NCI-H526 (cell line): ENCODE data around the gene TBC1D4.
"Not testable (repeated sequence)": the region's sequence is repeated elsewhere in the genome, so short reads cannot be mapped to it uniquely, and the experiment has no call there.

ENCODE experiments used
- DNase-seq, 2 experiments: peaks; one replicate each; lab custom pipeline; 2025; lab: John Stamatoyannopoulos, UW

The TBC1D4 gene

GRCh38 chr13:75360170-75360569, 121.8 kb downstream of the TBC1D4 start:
- DNase-seq, result no peak

DNA sequence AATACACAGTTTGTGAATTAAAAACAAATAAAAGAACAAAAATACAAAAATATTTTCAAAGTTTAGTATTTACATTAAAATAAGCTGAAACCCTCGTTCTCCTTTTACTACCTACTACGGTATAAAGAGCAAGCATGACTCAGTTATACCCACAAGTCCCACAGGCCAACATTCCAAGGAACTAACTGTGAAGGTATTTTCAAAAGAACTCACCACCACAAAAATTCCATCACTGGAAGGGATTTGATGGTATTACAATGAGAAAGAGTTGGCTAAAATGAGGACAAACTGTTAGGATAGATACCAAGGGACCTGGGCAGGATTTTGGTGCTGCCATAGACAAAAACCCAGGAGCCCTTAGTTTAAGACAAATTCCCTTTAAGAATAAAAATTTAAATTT, 122.7 kb downstream of the TBC1D4 start:
- no peak for DNase-seq

GRCh38 chr13:75357576-75358289, 124.2 kb downstream of the TBC1D4 start:
- peak; percentile 32 to 61 for DNase-seq

GRCh38 chr13:75356421-75356820, 125.5 kb downstream of the TBC1D4 start:
- DNase-seq, result no peak

GRCh38 chr13:75355609-75356008, 126.4 kb downstream of the TBC1D4 start:
- DNase-seq, result no peak

DNA sequence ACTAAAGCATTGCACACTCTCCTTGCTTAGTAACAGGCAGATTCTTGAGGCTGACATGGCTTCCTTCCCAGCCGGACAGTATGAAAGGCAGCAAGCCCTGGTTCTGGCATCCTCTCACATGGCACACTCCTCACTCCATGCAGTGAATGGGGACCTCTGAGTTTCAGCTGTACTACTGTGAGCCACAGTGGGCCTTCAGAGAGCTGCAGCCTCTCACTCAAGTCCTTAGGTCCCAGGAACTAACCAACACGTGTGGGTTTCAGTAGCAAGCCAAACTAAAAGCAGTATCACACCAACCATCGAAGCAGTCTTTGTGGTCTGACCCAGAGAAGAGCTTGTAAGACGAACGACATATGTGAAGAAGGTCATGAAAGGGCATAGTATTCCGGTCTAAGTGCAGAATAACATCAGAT, 128.2 kb downstream of the TBC1D4 start:
- no peak for DNase-seq

DNA sequence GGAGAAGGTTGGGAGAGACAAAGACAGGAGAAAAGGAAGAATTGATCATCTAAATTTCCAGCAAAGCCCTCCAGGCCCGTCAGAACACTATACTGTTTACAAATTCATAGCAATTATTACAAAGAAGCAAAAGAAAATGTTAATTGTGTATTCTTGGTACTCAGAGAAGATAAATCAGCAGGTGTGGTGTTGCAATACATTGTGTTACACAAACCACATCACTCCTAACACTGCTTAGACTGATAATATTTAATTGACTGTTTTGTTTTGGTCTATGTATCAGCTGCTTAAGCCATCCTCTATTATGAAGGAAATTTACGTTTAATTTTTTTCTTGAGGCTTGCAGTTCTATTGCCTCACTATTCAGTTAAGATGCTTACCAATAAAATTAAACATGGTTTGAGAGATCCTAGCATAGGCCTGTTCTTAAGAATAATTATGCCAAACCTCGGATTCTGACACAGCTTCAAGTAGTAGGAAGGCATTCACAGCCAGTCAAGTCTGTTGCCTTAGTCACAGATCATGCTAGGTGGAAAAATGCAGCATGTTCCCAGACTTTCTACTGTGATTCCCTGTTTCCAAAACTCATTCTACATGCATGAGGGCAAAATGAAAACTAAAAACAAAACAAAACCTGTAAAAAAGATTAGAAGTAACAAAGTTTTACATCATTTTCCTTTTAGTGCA, 129.2 kb downstream of the TBC1D4 start:
- DNase-seq, result no peak

DNA sequence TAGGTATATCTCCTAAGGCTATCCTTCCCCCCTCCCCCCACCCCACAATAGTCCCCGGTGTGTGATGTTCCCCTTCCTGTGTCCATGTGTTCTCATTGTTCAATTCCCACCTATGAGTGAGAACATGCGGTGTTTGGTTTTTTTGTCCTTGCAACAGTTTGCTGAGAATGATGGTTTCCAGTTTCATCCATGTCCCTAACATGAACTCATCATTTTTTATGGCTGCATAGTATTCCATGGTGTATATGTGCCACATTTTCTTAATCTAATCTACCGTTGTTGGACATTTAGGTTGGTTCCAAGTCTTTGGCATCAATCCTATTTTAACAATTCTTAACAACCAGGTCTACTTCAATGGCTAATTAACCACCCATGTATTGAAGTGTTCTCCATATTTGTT, 130.4 kb downstream of the TBC1D4 start:
- DNase-seq, result not testable (repeated sequence)

GRCh38 chr13:75347925-75348324, 134.0 kb downstream of the TBC1D4 start:
- DNase-seq, result no peak

- no peak for DNase-seq
These were observed 134.5 kb downstream of the TBC1D4 start for GRCh38 chr13:75347457-75347856.

GRCh38 chr13:75345193-75345592, 136.8 kb downstream of the TBC1D4 start:
- DNase-seq, result no peak

GRCh38 chr13:75341028-75341427, 140.9 kb downstream of the TBC1D4 start:
- no peak for DNase-seq

DNA sequence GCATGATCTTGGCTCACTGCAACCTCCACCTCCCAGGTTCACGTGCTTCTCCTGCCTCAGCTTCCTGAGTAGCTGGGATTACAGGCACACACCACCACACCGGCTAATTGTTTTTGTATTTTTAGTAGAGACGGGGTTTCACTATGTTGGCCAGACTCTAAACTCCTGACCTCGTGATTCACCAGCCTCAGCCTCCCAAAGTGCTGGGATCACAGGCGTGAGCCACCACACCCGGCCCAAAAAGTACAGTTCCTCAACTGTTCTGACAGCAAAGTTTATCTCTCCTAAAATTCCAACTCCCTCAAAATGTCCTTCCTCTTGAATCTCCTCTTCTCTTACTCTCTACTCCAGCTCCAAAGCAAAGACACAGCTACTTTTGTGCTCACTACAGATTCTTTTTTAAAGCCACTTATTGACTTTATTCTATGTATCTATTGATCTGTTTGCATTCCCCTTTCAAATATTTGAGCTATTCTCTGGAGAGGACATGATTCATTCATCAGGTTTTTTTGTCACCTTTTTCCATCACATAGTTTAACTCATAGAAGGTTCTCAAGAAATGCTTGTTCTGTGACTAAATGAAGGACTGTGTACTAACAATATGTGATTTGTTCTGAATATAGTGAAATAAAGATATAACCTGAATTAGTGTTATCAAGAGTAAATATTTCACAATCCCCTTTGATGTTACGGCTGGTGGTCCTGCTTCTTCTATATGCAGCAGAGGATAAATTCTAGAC, 142.2 kb downstream of the TBC1D4 start:
- no peak for DNase-seq

DNA sequence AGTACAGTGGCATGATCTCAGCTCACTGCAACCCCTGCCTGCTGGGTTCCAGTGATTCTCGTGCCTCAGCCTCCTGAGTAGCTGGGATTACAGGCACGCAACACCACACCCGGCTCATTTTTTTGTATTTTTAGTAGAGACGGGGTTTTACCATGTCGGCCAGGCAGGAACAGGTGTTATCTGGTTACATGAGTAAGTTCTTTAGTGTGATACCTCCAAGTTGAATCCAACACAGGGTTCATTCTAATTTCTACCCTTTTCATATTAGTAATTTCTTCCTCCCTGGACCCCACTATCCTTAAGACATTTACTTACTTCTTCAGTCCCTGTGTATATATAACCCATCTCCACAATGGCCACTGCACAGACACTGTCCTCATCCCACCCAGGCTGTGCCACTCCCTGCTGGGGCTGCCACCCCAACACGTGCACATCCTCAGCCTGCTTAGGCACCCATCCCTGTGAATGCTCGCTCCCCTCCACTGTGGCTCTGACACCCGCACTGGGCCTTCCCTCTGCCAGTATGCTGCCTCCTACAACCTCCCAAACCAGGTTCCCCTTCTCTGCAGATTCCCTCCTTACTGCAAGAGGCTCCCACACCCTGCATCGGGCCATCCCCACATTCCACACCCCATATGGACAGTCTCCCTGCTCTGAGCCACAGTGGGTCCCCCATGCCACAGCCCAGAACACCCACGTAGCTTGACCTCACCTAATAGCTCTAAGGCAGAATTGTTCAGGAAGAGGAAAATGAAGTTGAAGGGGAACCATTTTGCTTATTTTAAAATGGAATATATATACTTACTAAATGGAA, 147.1 kb downstream of the TBC1D4 start:
- no peak for DNase-seq

DNA sequence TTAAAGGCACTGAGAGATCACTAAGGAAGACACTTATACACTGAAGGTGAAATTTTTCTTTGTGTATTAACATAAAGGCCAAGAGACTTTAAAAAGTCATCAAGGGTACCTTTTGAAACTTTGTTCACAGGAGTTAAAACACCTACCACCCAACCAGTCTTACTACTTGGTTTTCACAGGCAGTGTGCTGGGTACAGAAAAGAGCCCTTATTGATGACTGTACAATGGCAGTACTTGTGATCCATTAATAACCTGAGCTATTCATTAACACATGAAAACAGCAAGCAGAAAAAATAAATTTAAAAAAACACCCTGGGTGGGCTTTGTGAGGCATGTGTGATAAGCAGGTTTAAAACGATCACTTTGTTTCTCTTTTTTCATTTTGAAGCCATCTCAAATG, 148.9 kb downstream of the TBC1D4 start:
- DNase-seq, result no peak

GRCh38 chr13:75331792-75332349, 150.1 kb downstream of the TBC1D4 start:
- DNase-seq, result no peak

- no peak for DNase-seq
These were observed 151.2 kb downstream of the TBC1D4 start for GRCh38 chr13:75330770-75331169.

DNA sequence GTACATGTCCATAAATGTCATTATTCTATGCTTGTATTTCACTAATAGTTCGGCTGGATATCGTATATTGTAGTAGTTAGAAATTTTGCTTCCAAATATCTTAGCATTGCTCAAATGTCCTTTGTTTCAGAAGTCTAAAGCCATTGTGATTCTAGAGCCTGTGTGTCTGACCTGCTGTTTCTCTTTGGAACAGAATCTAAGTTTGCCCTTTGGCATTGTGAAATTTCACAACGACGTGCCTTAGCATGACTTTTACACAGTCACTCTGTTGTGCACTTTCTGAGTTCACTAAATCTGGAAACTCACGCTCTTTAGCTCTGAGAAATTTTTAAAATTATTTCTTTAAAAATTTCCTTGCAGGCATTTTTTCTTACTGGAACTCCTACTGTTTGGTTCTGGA, 152.2 kb downstream of the TBC1D4 start:
- DNase-seq, result no peak

- DNase-seq, result no peak
These were observed 152.9 kb downstream of the TBC1D4 start for GRCh38 chr13:75329097-75329496.

GRCh38 chr13:75327135-75327510, 154.8 kb downstream of the TBC1D4 start:
- no peak for DNase-seq

DNA sequence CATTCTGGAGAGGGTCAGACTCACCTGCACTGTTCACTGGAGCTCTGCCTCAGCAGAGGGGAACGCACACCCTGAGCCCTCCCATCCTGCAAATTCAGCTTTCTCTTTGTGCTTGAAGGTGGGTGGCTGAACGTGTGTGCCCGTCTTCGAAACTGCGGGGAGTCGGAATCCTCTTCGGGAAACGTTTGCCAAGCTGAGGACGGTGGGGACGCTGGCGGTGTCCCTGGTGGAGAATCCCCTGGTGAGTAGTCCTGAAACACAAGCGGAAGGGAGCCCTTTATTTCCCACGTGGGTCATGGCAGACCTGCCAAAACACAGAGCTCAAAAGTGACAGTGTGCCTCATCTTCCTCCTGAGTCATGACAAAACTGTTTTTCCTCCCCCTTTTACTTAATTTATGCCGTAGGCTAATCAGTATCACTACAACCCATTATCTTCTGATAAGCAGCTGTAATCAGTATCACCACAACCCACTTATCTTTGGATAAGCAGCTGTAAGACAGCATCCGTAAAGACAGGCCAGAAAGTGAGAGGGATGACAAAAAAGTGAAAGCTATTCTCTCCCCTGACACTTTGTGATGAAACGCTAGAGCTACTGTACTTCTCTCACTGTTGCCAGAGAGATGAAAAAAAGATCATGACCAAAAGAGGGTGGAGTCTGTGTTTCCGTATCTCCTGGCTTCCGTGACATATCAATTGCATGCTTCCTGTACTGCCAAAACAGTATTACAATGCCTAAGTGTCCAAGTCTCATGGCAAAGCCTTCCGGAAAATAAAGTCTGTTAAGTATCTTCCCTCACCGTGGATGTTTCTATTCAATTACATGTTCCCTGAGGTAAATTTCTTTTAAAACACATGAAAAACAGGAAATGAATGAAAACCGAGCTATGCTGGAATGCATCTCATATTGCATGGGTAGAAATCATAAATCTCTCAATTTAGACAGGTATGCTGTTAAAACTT, 155.5 kb downstream of the TBC1D4 start:
- DNase-seq, result no peak
